GM19438 (cell line): ENCODE measurements around the gene BMP4.

ENCODE experiments used
- ATAC-seq: cut with Tn5 transposase; IDR thresholded peaks from one replicate; pipeline ENCODE4 v1.9.1; 2021; ENCODE audit warnings: low read depth; ENCODE audit not compliant: unreplicated experiment

The BMP4 gene

GRCh38 chr14:53947094-53947445 is 9.6 kb downstream of the BMP4 start:
- no peak for ATAC-seq

DNA sequence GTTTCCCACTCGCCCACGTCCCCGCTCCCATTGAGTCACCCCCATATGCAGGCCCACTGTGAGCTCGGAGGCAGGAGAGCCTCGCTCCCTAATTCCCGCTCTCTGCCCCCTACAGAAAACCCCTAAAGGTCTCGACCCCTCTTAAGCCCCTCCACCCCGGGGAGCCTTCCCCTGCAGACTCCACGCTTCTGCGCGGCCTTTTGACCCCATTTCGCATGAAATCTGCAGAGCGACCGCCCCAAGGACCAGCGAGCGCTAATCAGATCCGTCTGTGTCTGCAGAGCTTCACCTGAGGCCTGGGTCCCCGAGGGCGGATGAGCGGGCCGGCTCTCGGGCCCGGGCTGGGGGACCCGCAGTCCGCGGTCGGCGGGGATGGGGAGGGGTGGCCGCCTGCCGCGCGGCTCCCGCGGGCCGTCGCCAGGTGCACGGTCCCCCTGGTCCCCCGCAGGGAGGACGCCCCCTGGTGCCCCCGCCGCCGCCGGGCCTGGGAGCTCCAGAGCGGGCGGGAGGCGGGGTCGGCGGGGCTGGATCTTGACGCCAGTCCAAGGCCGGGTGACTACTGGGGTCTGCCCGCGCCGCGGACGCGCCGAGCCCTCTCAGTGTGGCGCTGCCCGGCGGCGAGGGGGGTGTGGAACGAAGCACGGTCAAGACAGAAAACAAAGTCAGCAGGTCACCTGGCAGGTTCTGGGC is 10.1 kb downstream of the BMP4 start:
- no peak for ATAC-seq

GRCh38 chr14:53946071-53946403 is 10.6 kb downstream of the BMP4 start:
- ATAC-seq, result no peak

DNA sequence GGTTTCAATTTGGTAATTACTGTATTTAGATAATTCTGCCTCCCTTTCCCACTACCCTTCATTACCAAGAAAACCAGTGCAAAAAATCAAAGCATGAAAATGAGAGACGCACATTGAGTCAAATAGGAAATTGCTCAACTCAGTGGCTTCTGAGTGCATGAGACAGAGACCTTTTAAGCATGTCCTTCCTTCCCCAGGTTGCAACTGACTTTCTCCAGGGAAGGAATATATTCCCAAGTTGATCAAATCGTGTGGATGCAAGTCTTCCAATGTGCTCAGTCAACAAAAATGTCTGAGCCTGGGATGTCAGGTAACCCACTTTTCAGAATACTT is 12.9 kb downstream of the BMP4 start:
- no peak for ATAC-seq

GRCh38 chr14:53942970-53943750 is 13.5 kb downstream of the BMP4 start:
- ATAC-seq, result no peak

GRCh38 chr14:53938136-53938837 is 18.3 kb downstream of the BMP4 start:
- no peak for ATAC-seq

- ATAC-seq, result no peak
Observed at GRCh38 chr14:53934778-53935414, 21.7 kb downstream of the BMP4 start.

DNA sequence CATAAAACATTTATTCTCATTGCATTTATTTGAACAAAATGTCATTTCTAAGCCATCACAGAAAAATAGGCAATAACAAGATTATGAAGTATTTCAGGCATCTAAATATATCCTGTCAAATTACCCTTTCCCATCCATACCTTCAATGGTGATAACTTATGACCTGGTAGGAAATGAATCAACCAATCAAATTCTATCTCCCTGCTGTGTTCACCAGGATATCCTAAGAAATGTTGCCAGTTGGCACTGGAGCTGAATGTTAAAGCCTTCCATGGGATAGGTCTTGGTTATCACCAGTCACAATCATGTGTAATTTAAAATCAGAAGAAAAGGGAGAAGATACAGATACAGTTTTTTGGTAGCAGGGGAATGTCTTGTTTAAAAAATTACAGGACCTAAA is 23.7 kb downstream of the BMP4 start:
- ATAC-seq, result no peak

GRCh38 chr14:53929871-53930715 is 26.5 kb downstream of the BMP4 start:
- ATAC-seq, result no peak

GRCh38 chr14:53927171-53927570 is 29.5 kb downstream of the BMP4 start:
- ATAC-seq, result no peak

- no peak for ATAC-seq
Observed at GRCh38 chr14:53925201-53925766, 31.3 kb downstream of the BMP4 start.

- no peak for ATAC-seq
Observed at GRCh38 chr14:53924753-53925152, 31.9 kb downstream of the BMP4 start.

DNA sequence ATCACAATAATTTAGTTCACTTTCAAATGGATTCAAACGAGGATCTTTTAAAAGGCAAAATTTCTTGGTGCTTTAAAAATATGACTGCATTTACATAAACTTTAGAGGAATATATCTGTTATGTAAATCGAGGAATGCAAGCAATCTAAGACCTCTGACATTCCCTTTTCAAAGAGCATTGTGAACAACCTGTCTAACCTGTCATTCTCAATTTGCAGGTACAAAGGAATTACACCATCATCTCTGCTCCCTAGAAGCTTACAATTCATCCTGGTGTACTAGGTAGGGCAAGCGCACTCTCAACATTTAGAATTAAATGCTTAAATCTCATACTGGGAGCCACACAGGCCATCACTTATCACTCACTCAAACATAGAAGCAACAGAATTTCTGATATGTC is 35.6 kb downstream of the BMP4 start:
- ATAC-seq, result no peak

DNA sequence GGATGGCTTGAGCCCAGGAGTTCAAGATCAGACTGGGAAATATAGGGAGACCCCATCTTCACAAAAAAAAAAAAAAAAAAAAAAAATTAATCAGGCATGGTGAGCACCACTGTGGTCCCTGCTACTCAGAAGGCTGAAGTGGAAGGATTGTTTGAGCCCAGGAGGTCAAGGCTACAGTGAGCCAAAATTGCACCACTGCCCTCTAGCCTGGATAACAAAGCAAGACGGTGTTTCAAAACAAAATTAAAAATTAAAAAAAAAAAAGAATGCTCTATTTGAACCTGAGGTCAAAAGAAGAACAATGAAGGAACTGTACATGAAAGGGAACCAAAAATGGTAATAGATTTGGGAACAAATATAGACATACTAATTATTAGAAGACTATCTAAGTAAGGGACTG is 40.4 kb downstream of the BMP4 start:
- no peak for ATAC-seq

DNA sequence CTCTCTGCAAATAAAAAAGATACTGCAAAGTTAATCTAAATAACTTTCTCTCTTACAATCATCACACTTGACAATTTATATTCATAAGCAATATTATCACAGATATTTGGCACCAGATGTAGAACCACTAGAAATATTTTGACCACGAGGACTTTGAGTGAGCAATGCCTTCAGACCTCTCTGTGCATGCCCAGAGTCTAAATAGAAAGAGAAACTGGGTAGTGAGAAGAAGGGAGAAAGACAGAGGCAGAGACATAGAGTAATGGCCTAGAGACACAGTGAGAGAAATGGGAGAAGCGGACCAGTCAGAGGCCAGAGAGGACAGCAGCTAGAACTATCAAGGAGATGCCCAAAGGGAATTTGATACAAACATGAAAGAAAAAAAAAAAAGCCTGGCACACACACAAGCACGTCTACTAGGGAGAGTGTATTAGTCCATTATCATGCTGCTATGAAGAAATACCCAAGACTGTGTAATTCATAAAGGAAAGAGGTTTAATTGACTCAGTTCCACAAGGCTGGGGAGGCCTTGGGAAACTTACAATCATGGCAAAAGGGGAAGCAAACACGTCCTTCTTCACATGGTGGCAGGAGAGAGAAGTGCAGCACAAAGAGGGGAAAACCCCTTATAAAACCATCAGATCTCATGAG is 41.1 kb downstream of the BMP4 start:
- no peak for ATAC-seq

DNA sequence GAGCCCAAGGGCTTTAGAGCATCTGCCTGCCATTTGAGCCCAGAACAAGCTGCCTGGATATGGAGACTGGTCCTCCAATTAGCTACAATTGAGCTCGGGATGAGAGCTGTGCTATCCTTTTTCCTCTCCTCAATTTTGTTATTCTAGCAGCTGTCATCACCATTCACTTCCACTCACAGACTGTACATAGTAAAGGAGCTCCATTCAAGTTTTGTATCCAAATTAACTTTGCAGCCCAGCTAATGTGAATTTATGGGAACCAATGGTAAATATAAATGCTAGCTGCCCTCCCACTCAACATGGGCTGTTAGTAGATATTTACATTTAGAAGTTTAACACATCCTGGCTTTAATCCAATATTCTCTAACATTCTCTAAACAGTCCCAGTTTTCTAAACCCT is 44.6 kb downstream of the BMP4 start:
- ATAC-seq, result no peak

- no peak for ATAC-seq
Observed at GRCh38 chr14:53908416-53908815, 48.2 kb downstream of the BMP4 start.

DNA sequence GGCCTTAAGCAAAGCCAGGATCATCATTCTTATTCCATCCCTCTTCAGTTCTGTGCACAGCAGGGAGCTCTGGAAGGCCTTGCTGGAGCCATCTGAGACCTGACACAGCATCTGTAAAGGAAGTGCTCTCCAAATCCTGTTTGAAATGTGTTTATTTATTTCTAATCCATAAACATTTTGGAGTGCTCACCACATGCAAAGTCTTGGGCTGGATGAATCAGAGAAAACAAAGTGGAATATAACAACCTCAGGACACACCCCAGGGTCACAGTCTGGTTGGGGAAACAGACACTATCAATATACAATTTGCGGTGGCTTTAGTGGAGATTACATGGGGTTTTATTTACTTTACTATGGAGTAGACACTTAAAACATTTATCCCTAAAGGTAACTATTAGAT is 54.3 kb downstream of the BMP4 start:
- ATAC-seq, result no peak

GRCh38 chr14:53900499-53900898 is 56.1 kb downstream of the BMP4 start:
- ATAC-seq, result no peak
